Ishikawa (cell line): Measurements from ENCODE around the gene ELF5.

ENCODE experiments used
- CEBPB ChIP-seq: IDR thresholded peaks from 2 replicates; pipeline ENCODE4 v1.6.1; 2012
- CREB1 ChIP-seq: IDR thresholded peaks from 2 replicates; pipeline ENCODE4 v1.6.1; 2012; ENCODE audit warnings: low read depth
- EGR1 ChIP-seq: IDR thresholded peaks from 2 replicates; pipeline ENCODE4 v1.6.1; 2012
- EP300 ChIP-seq: IDR thresholded peaks from 2 replicates; pipeline ENCODE4 v1.6.1; 2012; ENCODE audit warnings: borderline replicate concordance
- FOXM1 ChIP-seq: IDR thresholded peaks from 2 replicates; pipeline ENCODE4 v1.6.1; 2012; ENCODE audit warnings: low read depth, borderline replicate concordance
- MAX ChIP-seq: IDR thresholded peaks from 2 replicates; pipeline ENCODE4 v1.6.1; 2012
- NFIC ChIP-seq: IDR thresholded peaks from 2 replicates; pipeline ENCODE4 v1.6.1; 2012
- RAD21 ChIP-seq: IDR thresholded peaks from 2 replicates; pipeline ENCODE4 v1.6.1; 2012; ENCODE audit warnings: low read depth
- REST ChIP-seq: IDR thresholded peaks from 2 replicates; pipeline ENCODE4 v1.6.1; 2012; ENCODE audit warnings: low read depth, mild to moderate bottlenecking
- TAF1 ChIP-seq: IDR thresholded peaks from 2 replicates; pipeline ENCODE4 v1.6.1; 2012; ENCODE audit warnings: low read depth, mild to moderate bottlenecking
- TCF12 ChIP-seq: IDR thresholded peaks from 2 replicates; pipeline ENCODE4 v1.6.1; 2012; ENCODE audit warnings: low read depth
- TEAD4 ChIP-seq: IDR thresholded peaks from 2 replicates; pipeline ENCODE4 v1.6.1; 2012
- USF1 ChIP-seq: IDR thresholded peaks from 2 replicates; pipeline ENCODE4 v1.6.1; 2012
- YY1 ChIP-seq: IDR thresholded peaks from 2 replicates; pipeline ENCODE4 v1.6.1; 2012; ENCODE audit warnings: low read depth
- ZBTB7A ChIP-seq: IDR thresholded peaks from 2 replicates; pipeline ENCODE4 v1.6.1; 2012; ENCODE audit warnings: low read depth

Gene ELF5

GRCh38 chr11:34451053-34451452, 62.5 kb downstream of the ELF5 start:
- TF ChIP-seq CREB1 (no peak), YY1 (no peak), ZBTB7A (no peak), TCF12 (no peak), FOXM1 (no peak), EP300 (no peak), EGR1 (no peak), MAX (no peak), RAD21 (no peak), TEAD4 (no peak), USF1 (no peak), REST (no peak), CEBPB (no peak), TAF1 (no peak), NFIC (no peak)

- TF ChIP-seq TAF1 (no peak), MAX (no peak), NFIC (no peak), TCF12 (no peak), CREB1 (no peak), TEAD4 (no peak), REST (no peak), YY1 (no peak), RAD21 (no peak), EP300 (no peak), USF1 (no peak), ZBTB7A (no peak), CEBPB (no peak), FOXM1 (no peak), EGR1 (no peak)
Observed at GRCh38 chr11:34449013-34449412, 64.6 kb downstream of the ELF5 start.

GRCh38 chr11:34448223-34448994, 65.2 kb downstream of the ELF5 start:
- no peak for TF ChIP-seq YY1
- TF ChIP-seq ZBTB7A: no peak
- no peak for TF ChIP-seq TEAD4
- TF ChIP-seq USF1: no peak
- TF ChIP-seq RAD21: no peak
- TF ChIP-seq CREB1: no peak
- TF ChIP-seq REST: no peak
- no peak for TF ChIP-seq CEBPB
- no peak for TF ChIP-seq TAF1

- TF ChIP-seq CREB1 (no peak), TEAD4 (no peak), ZBTB7A (no peak), RAD21 (no peak), REST (no peak), EGR1 (no peak), TAF1 (no peak)
Observed at GRCh38 chr11:34447044-34447443, 66.5 kb downstream of the ELF5 start.
